ENCODE measurements around the gene NPLOC4. TPM values are rescaled to one million over a fixed set of nuclear protein-coding genes. Genes with fewer than 3 reads are reported as not detected.

The NPLOC4 gene
- polyA plus RNA-seq, 4 donors, result 45.0 to 70.0 (median 57.1) TPM

GRCh38 chr17:81552244-81553017 is 84.5 kb downstream of the NPLOC4 start, which contains the start of gene FAAP100:
Gene FAAP100, minus strand, starts transcription at chr17:81552353. Its CDS starts 23 bp downstream, at chr17:81552330.
- no peak for DNase-seq (ENCODE audit: low read depth in 4 of 4, low spot score in 3 of 4)

- DNase-seq (ENCODE audit: low read depth in 4 of 4, low spot score in 3 of 4), result no peak
Measured at GRCh38 chr17:81551458-81552243, 85.3 kb downstream of the NPLOC4 start.

- DNase-seq (ENCODE audit: low read depth in 4 of 4, low spot score in 3 of 4), result no peak
Measured at GRCh38 chr17:81550830-81551457, 86.0 kb downstream of the NPLOC4 start.

- DNase-seq (ENCODE audit: low read depth in 4 of 4, low spot score in 3 of 4), result no peak
Measured at GRCh38 chr17:81550285-81550684, 86.6 kb downstream of the NPLOC4 start.

GRCh38 chr17:81549826-81550225 is 87.1 kb downstream of the NPLOC4 start:
- DNase-seq (ENCODE audit: low read depth in 4 of 4, low spot score in 3 of 4), result no peak

GRCh38 chr17:81549031-81549557 is 87.8 kb downstream of the NPLOC4 start:
- no peak for DNase-seq (ENCODE audit: low read depth in 4 of 4, low spot score in 3 of 4)

- no peak for DNase-seq (ENCODE audit: low read depth in 4 of 4, low spot score in 3 of 4)
Measured at GRCh38 chr17:81547614-81547982, 89.3 kb downstream of the NPLOC4 start.

GRCh38 chr17:81546906-81547613 is 89.9 kb downstream of the NPLOC4 start:
- DNase-seq (ENCODE audit: low read depth in 4 of 4, low spot score in 3 of 4), result no peak

GRCh38 chr17:81545160-81545949 is 91.6 kb downstream of the NPLOC4 start:
- DNase-seq (ENCODE audit: low read depth in 4 of 4, low spot score in 3 of 4), result no peak

GRCh38 chr17:81544281-81544974 is 92.5 kb downstream of the NPLOC4 start:
- no peak for DNase-seq (ENCODE audit: low read depth in 4 of 4, low spot score in 3 of 4)

- no peak for DNase-seq (ENCODE audit: low read depth in 4 of 4, low spot score in 3 of 4)
Measured at GRCh38 chr17:81543756-81544155, 93.2 kb downstream of the NPLOC4 start.

- no peak for DNase-seq (ENCODE audit: low read depth in 4 of 4, low spot score in 3 of 4)
Measured at GRCh38 chr17:81543339-81543675, 93.6 kb downstream of the NPLOC4 start.

- DNase-seq (ENCODE audit: low read depth in 4 of 4, low spot score in 3 of 4), result no peak
Measured at GRCh38 chr17:81542431-81543338, 94.2 kb downstream of the NPLOC4 start.

GRCh38 chr17:81541123-81541522 is 95.8 kb downstream of the NPLOC4 start:
- DNase-seq (ENCODE audit: low read depth in 4 of 4, low spot score in 3 of 4), result no peak

- DNase-seq (ENCODE audit: low read depth in 4 of 4, low spot score in 3 of 4), result no peak
Measured at GRCh38 chr17:81540676-81541027, 96.3 kb downstream of the NPLOC4 start.

GRCh38 chr17:81539961-81540675 is 96.8 kb downstream of the NPLOC4 start:
- no peak for DNase-seq (ENCODE audit: low read depth in 4 of 4, low spot score in 3 of 4)

- DNase-seq (ENCODE audit: low read depth in 4 of 4, low spot score in 3 of 4), result no peak
Measured at GRCh38 chr17:81539571-81539900, 97.4 kb downstream of the NPLOC4 start.
